ENCODE results near the gene NSD2. TPM values are rescaled to one million over a fixed set of nuclear protein-coding genes. Genes with fewer than 3 reads are reported as not detected.

NSD2 gene
- total RNA-seq, result 10 to 100 TPM; 18.8 to 35.4 TPM

DNA sequence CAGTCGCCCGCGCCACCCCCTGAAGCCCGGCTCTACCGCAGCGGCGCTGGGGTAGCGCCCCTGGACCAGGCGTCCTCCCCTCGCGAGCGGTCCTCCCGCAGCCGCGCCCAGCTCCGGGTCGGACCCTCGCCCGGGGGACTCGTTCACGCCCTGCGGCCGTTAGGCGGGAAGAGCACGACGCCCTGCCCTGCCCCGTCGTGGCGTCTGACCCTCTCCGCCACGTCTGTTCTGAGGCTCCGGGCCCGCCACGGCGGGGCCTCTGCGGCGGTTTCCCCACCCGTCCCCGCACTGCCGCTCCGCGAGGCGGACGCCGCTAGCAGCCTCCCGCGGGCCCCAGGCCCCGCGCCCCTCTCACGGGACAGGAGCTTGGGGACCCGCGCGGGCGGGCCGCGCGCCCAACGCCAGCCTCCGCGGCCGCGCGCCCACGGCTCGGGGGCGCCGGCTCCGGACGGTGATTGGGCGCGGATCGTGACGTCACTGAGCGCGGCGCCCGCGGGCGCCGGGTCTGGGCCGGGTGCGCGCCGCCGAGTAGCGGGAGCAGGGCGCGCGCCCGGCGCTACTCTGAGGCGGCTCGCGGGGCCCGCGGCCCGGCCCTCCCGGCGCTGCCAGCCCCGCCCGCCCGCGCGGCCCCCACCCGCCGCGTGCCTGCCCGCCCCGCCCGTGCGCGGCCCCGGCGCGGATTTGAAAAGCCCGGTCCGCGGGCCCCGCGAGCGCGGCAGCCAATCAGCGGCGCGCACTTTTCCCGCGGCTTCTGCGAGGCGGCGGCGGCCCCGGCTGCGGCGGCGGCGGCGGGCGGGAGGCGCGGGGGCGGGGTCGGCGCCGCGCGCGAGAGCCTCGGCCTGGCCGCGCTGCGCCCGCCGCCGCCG is at the start of gene NSD2:
NSD2 (plus strand) TSS at position 816 of the 866 bp plus-strand sequence. CDS start 29,262 bp downstream, outside the sequence.
- ATAC-seq (ENCODE audit: insufficient number of reproducible peaks, low FRiP score, low read depth) (peak; percentile 86), DNase-seq (ENCODE audit: low spot score) (peak; percentile 27)
- H3K9me3 ChIP-seq, result no peaks in the 10 kb centered on the region
- H3K4me1 ChIP-seq (ENCODE audit: control insufficient read depth in 1 of 2, low read depth in 2 of 2), result peaks cover 5 to 22% of the 10 kb centered on the region in 2 donors
- TF ChIP-seq, protein P1, sequence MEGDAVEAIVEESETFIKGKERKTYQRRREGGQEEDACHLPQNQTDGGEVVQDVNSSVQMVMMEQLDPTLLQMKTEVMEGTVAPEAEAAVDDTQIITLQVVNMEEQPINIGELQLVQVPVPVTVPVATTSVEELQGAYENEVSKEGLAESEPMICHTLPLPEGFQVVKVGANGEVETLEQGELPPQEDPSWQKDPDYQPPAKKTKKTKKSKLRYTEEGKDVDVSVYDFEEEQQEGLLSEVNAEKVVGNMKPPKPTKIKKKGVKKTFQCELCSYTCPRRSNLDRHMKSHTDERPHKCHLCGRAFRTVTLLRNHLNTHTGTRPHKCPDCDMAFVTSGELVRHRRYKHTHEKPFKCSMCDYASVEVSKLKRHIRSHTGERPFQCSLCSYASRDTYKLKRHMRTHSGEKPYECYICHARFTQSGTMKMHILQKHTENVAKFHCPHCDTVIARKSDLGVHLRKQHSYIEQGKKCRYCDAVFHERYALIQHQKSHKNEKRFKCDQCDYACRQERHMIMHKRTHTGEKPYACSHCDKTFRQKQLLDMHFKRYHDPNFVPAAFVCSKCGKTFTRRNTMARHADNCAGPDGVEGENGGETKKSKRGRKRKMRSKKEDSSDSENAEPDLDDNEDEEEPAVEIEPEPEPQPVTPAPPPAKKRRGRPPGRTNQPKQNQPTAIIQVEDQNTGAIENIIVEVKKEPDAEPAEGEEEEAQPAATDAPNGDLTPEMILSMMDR (IDR thresholded peaks at IDR 0.05), result no peak
- no peaks in the 10 kb centered on the region for H3K27me3 ChIP-seq (replicated peaks; ENCODE audit: insufficient read depth)
- H3K36me3 ChIP-seq, result no peaks in the 10 kb centered on the region
- H3K27ac ChIP-seq, result peak within 1 kb of the TSS; percentile 92 to 97
- peak within 1 kb of the TSS; percentile 99 for H3K4me3 ChIP-seq

DNA sequence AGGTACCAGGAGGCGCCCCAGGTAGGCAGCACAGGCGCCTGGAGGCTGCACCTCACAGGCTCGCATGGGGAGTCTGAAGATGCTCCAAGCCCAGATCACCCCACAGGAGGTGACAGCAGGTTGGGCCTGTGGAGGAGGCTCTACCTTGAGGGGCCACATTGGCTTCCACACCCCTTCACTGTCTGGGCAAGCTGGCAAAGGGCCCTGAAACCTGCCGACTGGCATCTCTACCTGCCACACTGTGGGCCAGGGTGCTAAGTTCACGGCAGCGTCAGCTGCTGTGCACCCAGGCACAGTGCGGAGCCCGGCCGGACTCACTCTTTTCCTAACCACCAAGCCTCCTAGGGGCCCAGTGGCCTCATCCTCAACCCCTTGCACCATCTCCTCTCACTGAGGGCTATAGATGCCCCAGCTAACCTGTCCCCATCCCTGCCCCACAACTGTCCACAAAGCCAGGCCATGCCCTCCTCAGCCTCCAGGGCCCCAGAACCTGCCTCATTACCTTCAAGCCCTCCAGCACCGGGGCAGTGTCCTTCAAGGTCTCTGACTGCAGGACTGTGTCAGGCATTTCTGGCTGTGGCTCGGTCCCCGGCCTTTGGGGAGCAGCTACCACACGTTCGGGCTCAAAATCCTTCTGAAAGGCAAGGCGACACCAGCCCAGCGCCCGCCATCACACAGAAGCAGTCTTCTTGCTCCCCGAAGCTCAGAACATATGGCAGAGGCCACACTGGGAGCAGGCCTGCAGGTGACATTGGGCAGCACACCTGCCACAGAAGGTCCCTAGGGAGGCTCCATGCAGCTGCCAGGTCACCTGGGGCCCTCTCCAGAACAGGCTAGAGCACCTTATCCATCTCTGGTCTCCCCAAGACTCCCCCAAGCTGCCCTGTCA is 49.3 kb upstream of the NSD2 start:
- no peaks in the 10 kb centered on the region for H3K4me1 ChIP-seq (ENCODE audit: control insufficient read depth in 1 of 2, low read depth in 2 of 2)
- DNase-seq (ENCODE audit: low spot score) (no peak), ATAC-seq (ENCODE audit: insufficient number of reproducible peaks, low FRiP score, low read depth) (no peak)
- H3K36me3 ChIP-seq, result peaks cover 65% of the 10 kb centered on the region
- TF ChIP-seq, protein P1 (IDR thresholded peaks at IDR 0.05), result no peak
- H3K9me3 ChIP-seq, result no peaks in the 10 kb centered on the region
- no peak overlapping the region for H3K27ac ChIP-seq
- no peak overlapping the region for H3K4me3 ChIP-seq
- no peaks in the 10 kb centered on the region for H3K27me3 ChIP-seq (replicated peaks; ENCODE audit: insufficient read depth)

DNA sequence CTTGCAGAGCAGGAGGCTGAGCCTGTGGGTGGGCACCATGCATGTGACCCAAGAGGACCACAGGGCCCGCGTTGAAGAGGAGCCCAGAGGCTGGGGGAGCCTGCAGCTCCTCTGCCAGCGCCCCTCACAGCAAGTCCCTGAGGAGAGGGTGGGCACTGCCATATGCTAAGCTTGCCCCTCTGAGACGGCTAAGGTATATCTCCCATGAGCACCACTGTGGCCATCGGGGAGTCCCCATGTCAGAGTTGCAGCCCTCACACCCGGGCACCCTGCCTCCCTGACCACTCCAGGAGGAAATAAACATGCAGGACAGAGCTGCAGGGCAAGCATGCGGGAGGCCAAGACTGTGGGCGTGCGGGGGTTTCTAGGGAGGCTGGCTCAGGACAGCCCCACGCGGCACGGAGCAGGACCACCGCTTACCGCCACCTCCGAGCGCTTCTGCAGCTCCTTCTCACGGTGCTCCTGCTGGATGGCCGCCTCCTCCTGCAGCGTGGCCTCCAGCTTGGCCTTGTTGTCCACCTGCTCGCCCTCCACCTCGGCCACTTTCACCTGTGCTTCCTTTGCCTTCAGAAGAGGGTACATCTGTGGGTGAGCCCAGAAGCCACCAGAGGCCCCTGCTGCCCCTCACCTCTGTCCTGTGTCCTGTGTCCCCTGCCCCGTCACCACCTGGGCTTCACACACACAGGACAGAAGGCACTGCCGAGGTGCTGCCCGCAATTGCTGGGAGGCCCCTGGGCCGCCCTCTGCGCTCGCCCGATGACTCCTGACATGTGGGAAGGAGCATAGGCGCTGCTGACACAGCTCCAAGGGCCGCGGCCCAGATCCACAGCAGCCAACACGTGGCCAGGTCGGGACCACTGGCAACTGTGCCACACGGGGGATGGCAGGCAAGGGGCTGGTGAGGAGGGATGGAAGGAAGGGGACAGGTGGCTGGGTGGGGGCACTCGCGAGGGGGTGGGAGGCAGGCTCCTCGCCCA is 48.3 kb upstream of the NSD2 start:
- ATAC-seq (ENCODE audit: insufficient number of reproducible peaks, low FRiP score, low read depth), result no peak
- Histone ChIP-seq H3K4me1 (ENCODE audit: control insufficient read depth in 1 of 2, low read depth in 2 of 2) (no peaks in the 10 kb centered on the region), H3K27ac (no peak overlapping the region), H3K36me3 (peaks cover 59% of the 10 kb centered on the region), H3K27me3 (replicated peaks; ENCODE audit: insufficient read depth) (no peaks in the 10 kb centered on the region), H3K4me3 (no peak overlapping the region), H3K9me3 (no peaks in the 10 kb centered on the region)
- TF ChIP-seq, protein P1 (IDR thresholded peaks at IDR 0.05), result no peak
- no peak for DNase-seq (ENCODE audit: low spot score)

- Histone ChIP-seq H3K27me3 (replicated peaks; ENCODE audit: insufficient read depth) (no peaks in the 10 kb centered on the region), H3K4me3 (no peak overlapping the region), H3K27ac (no peak overlapping the region), H3K9me3 (no peaks in the 10 kb centered on the region), H3K36me3 (peaks cover 57% of the 10 kb centered on the region), H3K4me1 (ENCODE audit: control insufficient read depth in 1 of 2, low read depth in 2 of 2) (no peaks in the 10 kb centered on the region)
- TF ChIP-seq, protein P1 (IDR thresholded peaks at IDR 0.05), result no peak
- no peak for ATAC-seq (ENCODE audit: insufficient number of reproducible peaks, low FRiP score, low read depth)
- no peak for DNase-seq (ENCODE audit: low spot score)
These were observed 47.7 kb upstream of the NSD2 start for GRCh38 chr4:1823545-1823932.
